Measurements from ENCODE around the gene NLGN1. TPM values are rescaled to one million over a fixed set of nuclear protein-coding genes. Genes with fewer than 3 reads are reported as not detected.

Gene NLGN1
- total RNA-seq, 2 donors from 2014 or later: 0.36 to 11.7 TPM

DNA sequence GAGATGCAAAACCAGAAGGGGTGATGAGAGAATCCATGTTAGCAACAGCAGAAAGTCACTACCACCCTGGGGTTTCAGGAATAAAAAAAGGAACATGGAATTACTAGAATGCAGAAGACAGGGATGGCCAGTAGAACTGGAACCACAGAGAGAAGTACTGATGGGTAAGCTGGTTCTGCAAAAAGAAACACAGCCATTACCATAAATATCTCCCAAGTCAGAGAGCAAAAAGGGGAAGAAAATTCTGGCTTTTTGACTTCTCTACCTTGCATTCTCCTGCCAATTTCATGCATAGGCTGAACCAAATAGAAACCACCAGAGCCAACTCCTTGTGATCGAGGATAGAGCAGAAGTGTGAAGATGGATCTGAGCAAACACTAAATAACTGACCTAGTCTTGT, 911.2 kb downstream of the NLGN1 start:
- Histone ChIP-seq H3K27ac (no peak overlapping the region), H3K9me3 (no peaks in the 10 kb centered on the region), H3K27me3 (replicated peaks; ENCODE audit: insufficient read depth) (no peaks in the 10 kb centered on the region), H3K4me1 (replicated peaks) (no peaks in the 10 kb centered on the region), H3K36me3 (no peaks in the 10 kb centered on the region), H3K4me3 (no peak overlapping the region)
- WGBS: 100% methylated on average over 1 of the region's 1 CpG
- DNase-seq (ENCODE audit: low spot score): no peak
- intact Hi-C loops (cut with DNase I): no loop called here
- no peak for TF ChIP-seq POLR2AphosphoS5 (IDR thresholded peaks at IDR 0.05)
- no peak for TF ChIP-seq POLR2A (IDR thresholded peaks at IDR 0.05)

DNA sequence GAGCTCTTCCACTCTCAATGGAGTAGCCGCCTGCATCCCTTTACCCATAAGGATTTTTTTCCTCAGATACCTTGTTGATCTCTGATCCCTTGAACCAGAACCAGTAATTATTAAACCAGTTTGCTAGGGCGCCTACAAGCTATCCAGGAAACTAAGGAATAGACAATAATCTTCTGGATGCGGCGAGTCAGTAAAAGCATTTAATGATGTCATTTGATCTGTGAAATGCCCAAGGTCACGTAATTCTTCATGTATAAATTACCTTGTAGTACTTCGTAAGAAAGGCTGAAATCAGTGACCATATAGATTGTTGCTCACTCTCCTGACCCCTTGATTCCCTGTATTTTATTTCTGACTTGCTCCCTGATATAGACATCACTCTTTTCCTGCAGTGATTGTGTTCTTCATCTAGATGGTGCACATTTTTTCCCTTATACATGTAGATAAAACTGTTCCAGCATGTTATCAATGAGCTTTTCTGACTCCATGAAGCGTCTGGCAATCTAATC, 913.0 kb downstream of the NLGN1 start:
- TF ChIP-seq CTCF (IDR thresholded peaks at IDR 0.05) (no peak), POLR2A (IDR thresholded peaks at IDR 0.05) (no peak), POLR2AphosphoS5 (IDR thresholded peaks at IDR 0.05) (no peak)
- Histone ChIP-seq H3K4me1 (replicated peaks) (no peaks in the 10 kb centered on the region), H3K27me3 (replicated peaks; ENCODE audit: insufficient read depth) (no peaks in the 10 kb centered on the region), H3K27ac (no peak overlapping the region), H3K36me3 (no peaks in the 10 kb centered on the region), H3K4me3 (no peak overlapping the region), H3K9me3 (no peaks in the 10 kb centered on the region)
- 79% methylated on average over 7 of the region's 7 CpGs for WGBS
- DNase-seq (ENCODE audit: low spot score): no peak
- intact Hi-C loops (cut with DNase I): no loop called here

- DNase-seq (ENCODE audit: low spot score): no peak
- no peak overlapping the region for H3K27ac ChIP-seq
- TF ChIP-seq POLR2A (IDR thresholded peaks at IDR 0.05): no peak
- no peak for TF ChIP-seq CTCF (IDR thresholded peaks at IDR 0.05)
- TF ChIP-seq POLR2AphosphoS5 (IDR thresholded peaks at IDR 0.05): no peak
- no peaks in the 10 kb centered on the region for H3K27me3 ChIP-seq (replicated peaks; ENCODE audit: insufficient read depth)
- WGBS: 76% methylated on average over 2 of the region's 2 CpGs
- H3K4me3 ChIP-seq: no peak overlapping the region
- no peaks in the 10 kb centered on the region for H3K36me3 ChIP-seq
- H3K4me1 ChIP-seq (replicated peaks): no peaks in the 10 kb centered on the region
- no peaks in the 10 kb centered on the region for H3K9me3 ChIP-seq
- intact Hi-C loops (cut with DNase I): no loop called here
These were observed 917.7 kb downstream of the NLGN1 start for GRCh38 chr3:174315225-174315624.

- DNase-seq (ENCODE audit: low spot score): no peak
- intact Hi-C loops (cut with DNase I): no loop called here
- no peak overlapping the region for H3K27ac ChIP-seq
- no peaks in the 10 kb centered on the region for H3K4me1 ChIP-seq (replicated peaks)
- H3K27me3 ChIP-seq (replicated peaks; ENCODE audit: insufficient read depth): no peaks in the 10 kb centered on the region
- H3K4me3 ChIP-seq: no peak overlapping the region
- TF ChIP-seq POLR2A (IDR thresholded peaks at IDR 0.05) (no peak), CTCF (IDR thresholded peaks at IDR 0.05) (no peak), POLR2AphosphoS5 (IDR thresholded peaks at IDR 0.05) (no peak)
- 55% methylated on average over 1 of the region's 1 CpG for WGBS
- no peaks in the 10 kb centered on the region for H3K9me3 ChIP-seq
- no peaks in the 10 kb centered on the region for H3K36me3 ChIP-seq
These were observed 919.5 kb downstream of the NLGN1 start for GRCh38 chr3:174317005-174317404.

- H3K27me3 ChIP-seq (replicated peaks; ENCODE audit: insufficient read depth): no peaks in the 10 kb centered on the region
- intact Hi-C loops (cut with DNase I): no loop called here
- WGBS: 94% methylated on average over 4 of the region's 4 CpGs
These were observed 920.6 kb downstream of the NLGN1 start for GRCh38 chr3:174318181-174318580.

More at GRCh38 chr3:174318181-174318580, 920.6 kb downstream of the NLGN1 start:
- no peaks in the 10 kb centered on the region for H3K4me1 ChIP-seq (replicated peaks)
- H3K4me3 ChIP-seq: no peak overlapping the region
- no peaks in the 10 kb centered on the region for H3K36me3 ChIP-seq
- H3K9me3 ChIP-seq: no peaks in the 10 kb centered on the region
- H3K27ac ChIP-seq: no peak overlapping the region
- no peak for DNase-seq (ENCODE audit: low spot score)
- no peak for TF ChIP-seq POLR2A (IDR thresholded peaks at IDR 0.05)
- no peak for TF ChIP-seq CTCF (IDR thresholded peaks at IDR 0.05)
- no peak for TF ChIP-seq POLR2AphosphoS5 (IDR thresholded peaks at IDR 0.05)
